Neural progenitor cell (in vitro differentiated cells): ENCODE results near the gene DLG2.

Experiments
- EZH2 ChIP-seq: fragments of 200-600 bp; sonication (generic); IDR thresholded peaks from 2 replicates; pipeline ENCODE4 v1.6.1; 2017; ENCODE audit warnings: antibody characterized with exemption, mild to moderate bottlenecking, moderate library complexity
- EZH2phosphoT487 ChIP-seq: fragments of 200-600 bp; sonication (generic); IDR thresholded peaks from 2 replicates; pipeline ENCODE4 v1.6.1; 2017; ENCODE audit warnings: antibody characterized with exemption
- TF ChIP-seq, protein P1 (sequence below): fragments of 200-600 bp; sonication (generic); IDR thresholded peaks from 2 replicates; pipeline ENCODE4 v1.5.1; 2017; ENCODE audit warnings: antibody characterized with exemption, mild to moderate bottlenecking

GRCh38 chr11:84345027-84345426 lies 1282.1 kb downstream of the DLG2 start:
- TF ChIP-seq, protein P1, sequence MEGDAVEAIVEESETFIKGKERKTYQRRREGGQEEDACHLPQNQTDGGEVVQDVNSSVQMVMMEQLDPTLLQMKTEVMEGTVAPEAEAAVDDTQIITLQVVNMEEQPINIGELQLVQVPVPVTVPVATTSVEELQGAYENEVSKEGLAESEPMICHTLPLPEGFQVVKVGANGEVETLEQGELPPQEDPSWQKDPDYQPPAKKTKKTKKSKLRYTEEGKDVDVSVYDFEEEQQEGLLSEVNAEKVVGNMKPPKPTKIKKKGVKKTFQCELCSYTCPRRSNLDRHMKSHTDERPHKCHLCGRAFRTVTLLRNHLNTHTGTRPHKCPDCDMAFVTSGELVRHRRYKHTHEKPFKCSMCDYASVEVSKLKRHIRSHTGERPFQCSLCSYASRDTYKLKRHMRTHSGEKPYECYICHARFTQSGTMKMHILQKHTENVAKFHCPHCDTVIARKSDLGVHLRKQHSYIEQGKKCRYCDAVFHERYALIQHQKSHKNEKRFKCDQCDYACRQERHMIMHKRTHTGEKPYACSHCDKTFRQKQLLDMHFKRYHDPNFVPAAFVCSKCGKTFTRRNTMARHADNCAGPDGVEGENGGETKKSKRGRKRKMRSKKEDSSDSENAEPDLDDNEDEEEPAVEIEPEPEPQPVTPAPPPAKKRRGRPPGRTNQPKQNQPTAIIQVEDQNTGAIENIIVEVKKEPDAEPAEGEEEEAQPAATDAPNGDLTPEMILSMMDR, result no peak
- TF ChIP-seq EZH2 (no peak), EZH2phosphoT487 (no peak)
